ENCODE measurements around the gene TGFBR3.

Gene TGFBR3

GRCh38 chr1:91712981-91713841 lies 172.7 kb downstream of the TGFBR3 start:
- peak in 1 of 2 donors; percentile 20 for DNase-seq (ENCODE audit: low read depth in 2 of 2)

- no peak for DNase-seq (ENCODE audit: low read depth in 2 of 2)
These were observed 173.6 kb downstream of the TGFBR3 start for GRCh38 chr1:91712393-91712792.

DNA sequence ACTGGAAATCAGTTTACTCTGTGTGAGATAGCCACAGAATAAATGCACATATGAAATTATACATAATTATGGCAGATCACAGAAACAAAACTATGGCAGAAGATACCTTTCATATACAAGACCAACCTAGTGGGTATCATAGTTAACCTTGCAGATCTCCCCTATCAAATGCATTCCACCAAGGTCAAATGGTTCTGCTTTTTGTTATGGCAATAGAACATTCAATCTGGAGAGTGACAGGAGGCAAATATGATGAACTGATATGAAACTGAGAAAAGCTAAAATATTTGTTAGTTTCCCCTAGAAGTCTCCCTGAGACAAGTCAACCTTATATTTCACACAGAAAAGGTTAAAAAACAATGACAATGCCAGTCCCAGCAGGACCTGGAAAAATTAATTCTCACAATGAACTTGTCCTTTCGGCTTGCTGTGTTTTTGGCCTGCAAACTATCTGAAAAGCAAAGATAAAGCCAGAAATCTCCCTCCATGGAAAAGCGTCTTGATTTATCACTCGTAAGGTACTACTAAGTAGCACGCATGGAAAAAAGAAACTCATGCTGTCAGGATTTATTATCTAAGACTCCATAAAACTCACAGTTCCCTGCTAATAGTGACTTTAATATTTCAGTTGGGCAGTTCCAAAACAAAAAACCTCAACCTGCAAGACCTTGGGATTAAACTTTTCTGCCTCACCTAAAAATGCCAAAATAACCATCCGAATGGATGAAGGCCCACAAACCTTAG lies 174.3 kb downstream of the TGFBR3 start:
- DNase-seq (ENCODE audit: low read depth in 2 of 2), result no peak

DNA sequence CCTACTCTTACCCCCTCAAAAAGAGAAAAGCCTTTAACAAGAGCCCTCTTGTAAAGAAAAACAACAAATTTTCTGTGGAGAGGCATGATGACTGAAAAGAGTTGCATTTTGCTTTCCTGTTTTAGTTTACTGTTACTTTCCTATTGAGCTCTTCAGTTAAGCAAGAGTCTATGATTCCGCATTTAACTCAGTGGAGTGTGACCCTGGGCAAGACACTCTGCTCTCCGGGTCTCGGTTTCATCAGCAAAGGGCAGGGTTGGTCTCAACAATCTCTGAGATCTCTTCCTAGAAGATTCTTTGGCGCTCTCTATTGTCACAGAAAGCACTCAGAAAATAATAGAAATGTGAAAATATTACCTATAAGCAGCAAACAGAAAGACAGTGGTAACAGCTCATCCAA lies 175.7 kb downstream of the TGFBR3 start:
- no peak for DNase-seq (ENCODE audit: low read depth in 2 of 2)

DNA sequence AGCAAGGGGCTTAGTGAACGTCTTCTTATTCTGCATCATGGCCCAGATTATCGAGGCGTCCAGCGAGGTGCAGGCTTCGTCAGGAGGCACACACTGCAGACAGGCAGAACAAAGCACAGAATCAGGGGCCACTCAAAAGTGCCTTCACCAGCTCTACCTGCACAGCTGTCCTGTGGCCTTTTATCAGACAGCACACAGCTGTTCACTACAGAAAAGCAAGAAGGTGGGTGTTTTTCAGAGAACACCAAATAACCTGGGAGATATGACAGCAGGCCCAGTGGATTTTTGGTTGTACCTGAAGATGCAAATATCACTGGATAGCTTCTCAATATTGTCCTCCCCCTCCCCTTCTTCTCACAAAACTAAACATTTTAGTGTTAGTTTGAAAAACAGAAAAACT lies 177.3 kb downstream of the TGFBR3 start:
- DNase-seq (ENCODE audit: low read depth in 2 of 2), result no peak

- DNase-seq (ENCODE audit: low read depth in 2 of 2), result no peak
These were observed 178.1 kb downstream of the TGFBR3 start for GRCh38 chr1:91707890-91708218.

GRCh38 chr1:91707114-91707889 lies 178.6 kb downstream of the TGFBR3 start:
- no peak for DNase-seq (ENCODE audit: low read depth in 2 of 2)

- no peak for DNase-seq (ENCODE audit: low read depth in 2 of 2)
These were observed 179.6 kb downstream of the TGFBR3 start for GRCh38 chr1:91706140-91706957.

DNA sequence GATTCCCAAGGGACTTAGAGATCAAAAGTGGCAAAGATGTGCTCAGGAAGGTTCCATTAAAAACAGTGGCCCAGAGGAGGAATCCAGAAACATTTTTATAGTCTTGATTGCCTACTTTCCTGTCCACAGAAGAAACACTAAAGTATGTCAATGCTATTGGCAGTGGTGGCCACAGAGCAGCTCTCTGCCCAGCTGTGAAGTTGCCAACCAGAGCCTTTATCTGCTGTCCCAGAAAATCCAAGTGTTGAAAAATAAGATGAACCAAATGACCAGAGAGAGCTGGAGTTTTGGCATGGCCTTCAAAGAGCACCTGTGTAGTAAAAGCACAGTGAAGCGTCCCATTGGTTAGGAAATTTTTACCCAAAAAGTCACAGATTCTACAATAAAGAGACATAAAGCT lies 181.2 kb downstream of the TGFBR3 start:
- no peak for DNase-seq (ENCODE audit: low read depth in 2 of 2)

DNA sequence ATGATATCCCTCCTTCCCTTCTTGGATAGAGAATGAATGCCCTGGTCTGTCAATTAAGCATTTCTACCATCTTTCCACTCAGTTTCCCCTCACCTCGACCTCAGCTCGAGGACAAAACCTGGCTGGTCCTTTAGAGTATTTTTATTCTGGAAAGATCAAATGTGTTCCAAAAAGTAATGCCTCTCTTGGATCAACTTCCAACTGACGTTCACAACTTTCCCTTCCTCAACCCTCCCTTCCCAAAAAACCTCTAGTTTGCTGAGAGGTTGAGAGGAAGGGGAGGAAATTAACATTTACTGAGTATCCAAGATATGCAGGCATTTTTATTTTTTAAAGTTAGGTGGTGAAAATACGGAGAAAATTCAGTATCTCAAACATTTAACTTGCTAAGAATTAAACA lies 182.9 kb downstream of the TGFBR3 start:
- no peak for DNase-seq (ENCODE audit: low read depth in 2 of 2)

GRCh38 chr1:91701472-91701869 lies 184.5 kb downstream of the TGFBR3 start:
- DNase-seq (ENCODE audit: low read depth in 2 of 2), result no peak

GRCh38 chr1:91700771-91701471 lies 185.0 kb downstream of the TGFBR3 start:
- no peak for DNase-seq (ENCODE audit: low read depth in 2 of 2)

GRCh38 chr1:91700332-91700731 lies 185.6 kb downstream of the TGFBR3 start:
- no peak for DNase-seq (ENCODE audit: low read depth in 2 of 2)

DNA sequence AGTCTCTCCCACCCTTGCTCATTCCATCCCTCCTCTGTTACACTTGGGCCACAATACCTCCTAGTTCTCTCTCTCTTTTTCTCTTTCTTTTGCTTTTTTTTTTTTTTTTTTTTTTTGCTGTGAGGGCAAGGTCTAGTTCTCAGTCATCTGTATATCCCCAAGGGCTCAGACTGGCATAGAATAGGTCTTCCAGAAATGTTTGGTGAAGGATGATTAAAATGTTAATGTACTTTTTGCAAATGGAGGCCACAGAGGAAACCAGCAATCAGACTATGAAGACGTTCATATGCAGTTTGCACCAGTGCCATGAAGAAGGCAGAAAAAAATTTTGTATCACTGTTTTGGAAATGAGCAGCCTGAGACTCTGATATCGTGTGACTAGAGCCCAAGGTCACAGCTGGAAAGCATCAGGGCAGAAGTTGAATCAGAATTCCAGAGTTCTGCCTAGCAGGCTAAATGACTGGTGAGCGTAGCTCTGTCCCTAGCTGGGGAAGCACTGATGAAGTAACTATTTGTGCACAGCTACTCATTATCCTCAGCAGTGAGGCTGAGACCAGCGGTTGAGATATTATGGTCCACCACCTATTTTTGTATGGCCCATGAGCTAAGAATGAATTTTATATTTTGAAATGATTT lies 186.5 kb downstream of the TGFBR3 start:
- DNase-seq (ENCODE audit: low read depth in 2 of 2), result no peak

GRCh38 chr1:91697861-91698260 lies 188.1 kb downstream of the TGFBR3 start:
- no peak for DNase-seq (ENCODE audit: low read depth in 2 of 2)

DNA sequence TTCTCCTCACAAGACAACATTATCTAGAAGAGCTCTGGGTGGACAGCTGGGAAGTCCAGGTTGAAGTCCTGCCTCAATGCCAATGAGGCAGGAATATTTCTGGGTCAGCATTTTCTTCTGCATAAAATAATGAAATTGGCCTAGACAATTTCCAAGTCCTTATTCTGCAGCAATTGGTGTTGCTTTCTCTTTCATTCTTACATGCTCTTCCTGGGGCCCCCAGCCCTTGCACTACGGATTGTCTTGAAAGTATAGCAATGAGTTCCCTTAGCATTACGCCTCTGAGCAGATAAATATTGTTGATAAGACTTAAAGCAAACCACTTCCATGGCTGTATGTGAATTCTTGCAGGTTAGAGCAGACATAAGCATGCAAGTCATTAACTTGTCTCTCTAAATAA lies 188.5 kb downstream of the TGFBR3 start:
- peak in 1 of 2 donors; percentile 7 for DNase-seq (ENCODE audit: low read depth in 2 of 2)

GRCh38 chr1:91696321-91696720 lies 189.6 kb downstream of the TGFBR3 start:
- DNase-seq (ENCODE audit: low read depth in 2 of 2), result no peak

- DNase-seq (ENCODE audit: low read depth in 2 of 2), result no peak
These were observed 192.4 kb downstream of the TGFBR3 start for GRCh38 chr1:91693557-91693956.

- DNase-seq (ENCODE audit: low read depth in 2 of 2), result no peak
These were observed 194.4 kb downstream of the TGFBR3 start for GRCh38 chr1:91691525-91691924.
